Measurements from ENCODE around the gene ITGA5. TPM values are rescaled to one million over a fixed set of nuclear protein-coding genes. Genes with fewer than 3 reads are reported as not detected.

The ITGA5 gene
- total and polyA plus RNA-seq, 7 donors, result 13.7 to 244 (median 39.7) TPM

DNA sequence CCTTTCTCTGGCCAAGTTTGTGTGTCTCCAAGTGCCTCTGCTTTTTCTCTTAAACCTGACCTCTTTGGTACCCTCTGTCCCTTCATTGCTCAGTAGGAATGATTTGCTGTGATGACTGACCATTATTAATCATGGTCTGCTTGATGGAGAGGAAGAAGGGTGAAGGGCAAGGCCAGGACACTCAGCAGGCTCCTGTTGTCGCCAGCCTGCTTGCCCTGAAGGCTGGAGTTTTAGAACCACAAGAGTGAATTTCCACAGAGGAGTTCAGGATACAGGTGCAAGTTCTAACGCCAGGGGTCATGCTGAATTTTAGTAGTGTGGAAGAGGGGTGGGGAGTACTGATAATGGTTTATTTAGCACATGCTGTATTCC lies 2.8 kb upstream of the ITGA5 start:
- Histone ChIP-seq H3K27me3 (ENCODE audit: insufficient read depth in 3 of 3, low read length in 2 of 3) (peaks cover 0 to 2% (median 0%) of the 10 kb centered on the region in 3 donors), H3K4me3 (no peak overlapping the region), H3K27ac (peak overlapping the region; percentile 46), H3K9me3 (no peaks in the 10 kb centered on the region), H3K36me3 (ENCODE audit: insufficient read depth in 1 of 2, low read depth in 1 of 2) (no peaks in the 10 kb centered on the region), H3K4me1 (peaks cover 11% of the 10 kb centered on the region)
- intact Hi-C loops (cut with DNase I), result no loop called here
- ATAC-seq (no peak), DNase-seq (no peak)
- TF ChIP-seq, protein P1, sequence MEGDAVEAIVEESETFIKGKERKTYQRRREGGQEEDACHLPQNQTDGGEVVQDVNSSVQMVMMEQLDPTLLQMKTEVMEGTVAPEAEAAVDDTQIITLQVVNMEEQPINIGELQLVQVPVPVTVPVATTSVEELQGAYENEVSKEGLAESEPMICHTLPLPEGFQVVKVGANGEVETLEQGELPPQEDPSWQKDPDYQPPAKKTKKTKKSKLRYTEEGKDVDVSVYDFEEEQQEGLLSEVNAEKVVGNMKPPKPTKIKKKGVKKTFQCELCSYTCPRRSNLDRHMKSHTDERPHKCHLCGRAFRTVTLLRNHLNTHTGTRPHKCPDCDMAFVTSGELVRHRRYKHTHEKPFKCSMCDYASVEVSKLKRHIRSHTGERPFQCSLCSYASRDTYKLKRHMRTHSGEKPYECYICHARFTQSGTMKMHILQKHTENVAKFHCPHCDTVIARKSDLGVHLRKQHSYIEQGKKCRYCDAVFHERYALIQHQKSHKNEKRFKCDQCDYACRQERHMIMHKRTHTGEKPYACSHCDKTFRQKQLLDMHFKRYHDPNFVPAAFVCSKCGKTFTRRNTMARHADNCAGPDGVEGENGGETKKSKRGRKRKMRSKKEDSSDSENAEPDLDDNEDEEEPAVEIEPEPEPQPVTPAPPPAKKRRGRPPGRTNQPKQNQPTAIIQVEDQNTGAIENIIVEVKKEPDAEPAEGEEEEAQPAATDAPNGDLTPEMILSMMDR (IDR thresholded peaks at IDR 0.05), result no peak
- WGBS, 3 donors, result 68 to 88% (median 80%) methylated on average over 2 of the region's 2 CpGs

DNA sequence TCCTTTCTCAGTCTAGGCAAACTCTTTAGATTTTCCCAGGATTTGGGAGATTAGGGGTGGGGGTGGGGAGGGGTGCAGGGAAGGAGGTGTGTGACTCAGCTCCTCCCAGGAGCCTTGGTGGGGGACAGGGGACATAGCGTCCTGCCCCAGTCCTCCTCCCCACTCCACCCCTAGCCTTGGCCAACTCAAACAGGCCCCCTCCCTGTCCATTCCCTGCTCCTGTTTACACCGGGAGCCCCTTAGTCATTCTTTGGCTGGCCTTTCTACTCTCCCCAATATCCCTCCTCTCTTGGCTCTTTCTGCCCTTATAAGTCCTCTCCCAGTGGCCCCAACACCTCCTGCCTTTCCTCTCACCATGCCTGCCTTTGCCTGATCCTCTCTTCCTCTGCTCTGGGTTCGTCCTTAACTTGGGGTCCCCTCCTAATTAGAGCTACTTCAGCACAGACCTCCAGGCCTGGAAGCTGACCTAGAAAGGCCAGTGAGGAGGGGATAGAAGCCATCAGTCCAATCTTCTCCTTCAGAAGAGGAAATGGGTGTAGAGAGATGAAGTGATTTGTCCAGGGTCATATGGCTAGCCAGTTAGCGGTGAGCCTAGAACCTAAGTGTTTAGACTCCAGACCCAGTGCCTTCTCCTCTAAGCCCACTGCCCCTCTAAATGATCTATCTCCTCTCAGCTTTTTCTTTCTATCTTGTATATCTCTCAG lies 2.3 kb upstream of the ITGA5 start:
- Histone ChIP-seq H3K4me1 (peaks cover 17% of the 10 kb centered on the region), H3K4me3 (no peak overlapping the region), H3K9me3 (no peaks in the 10 kb centered on the region), H3K36me3 (ENCODE audit: insufficient read depth in 1 of 2, low read depth in 1 of 2) (no peaks in the 10 kb centered on the region), H3K27ac (peak overlapping the region; percentile 46), H3K27me3 (ENCODE audit: insufficient read depth in 3 of 3, low read length in 2 of 3) (peaks cover 0 to 2% (median 0%) of the 10 kb centered on the region in 3 donors)
- DNase-seq (peak; percentile 81 to 90), ATAC-seq (peak in 3 of 4 donors; percentile 38 to 50 (median 43))
- intact Hi-C loops (cut with DNase I), result no loop called here
- TF ChIP-seq, protein P1 (IDR thresholded peaks at IDR 0.05), result no peak
- 69 to 72% (median 69%) methylated on average over 4 of the region's 4 CpGs for WGBS, 3 donors

DNA sequence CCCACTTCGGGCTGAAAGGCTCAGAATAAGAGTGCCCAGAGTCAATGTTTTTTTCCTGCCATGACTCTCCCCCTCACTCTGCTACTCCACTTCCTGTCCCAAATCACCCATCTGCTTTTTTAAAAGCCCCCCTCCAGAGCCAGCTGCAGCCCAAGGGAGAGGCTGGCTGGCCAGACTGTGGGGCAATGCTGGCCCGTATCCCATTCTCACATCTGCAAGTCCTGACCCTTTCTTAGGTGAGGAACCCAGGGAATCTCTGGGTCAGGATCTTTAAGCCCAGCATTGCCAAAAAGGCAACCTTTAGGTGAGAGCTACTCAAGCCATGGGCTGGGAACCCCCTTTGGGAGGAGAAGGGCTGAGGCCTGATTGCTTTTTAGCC lies 1.7 kb upstream of the ITGA5 start:
- Histone ChIP-seq H3K9me3 (no peaks in the 10 kb centered on the region), H3K27ac (peak overlapping the region; percentile 20), H3K36me3 (ENCODE audit: insufficient read depth in 1 of 2, low read depth in 1 of 2) (no peaks in the 10 kb centered on the region), H3K27me3 (ENCODE audit: insufficient read depth in 3 of 3, low read length in 2 of 3) (peaks cover 0 to 2% (median 0%) of the 10 kb centered on the region in 3 donors), H3K4me3 (no peak overlapping the region), H3K4me1 (peaks cover 22% of the 10 kb centered on the region)
- intact Hi-C loops (cut with DNase I), result no loop called here
- ATAC-seq, result peak in 3 of 4 donors; percentile 13 to 16 (median 16)
- DNase-seq, result peak; percentile 74 to 83
- TF ChIP-seq, protein P1 (IDR thresholded peaks at IDR 0.05), result no peak
- 39 to 47% (median 45%) methylated on average over 2 of the region's 2 CpGs for WGBS, 3 donors

DNA sequence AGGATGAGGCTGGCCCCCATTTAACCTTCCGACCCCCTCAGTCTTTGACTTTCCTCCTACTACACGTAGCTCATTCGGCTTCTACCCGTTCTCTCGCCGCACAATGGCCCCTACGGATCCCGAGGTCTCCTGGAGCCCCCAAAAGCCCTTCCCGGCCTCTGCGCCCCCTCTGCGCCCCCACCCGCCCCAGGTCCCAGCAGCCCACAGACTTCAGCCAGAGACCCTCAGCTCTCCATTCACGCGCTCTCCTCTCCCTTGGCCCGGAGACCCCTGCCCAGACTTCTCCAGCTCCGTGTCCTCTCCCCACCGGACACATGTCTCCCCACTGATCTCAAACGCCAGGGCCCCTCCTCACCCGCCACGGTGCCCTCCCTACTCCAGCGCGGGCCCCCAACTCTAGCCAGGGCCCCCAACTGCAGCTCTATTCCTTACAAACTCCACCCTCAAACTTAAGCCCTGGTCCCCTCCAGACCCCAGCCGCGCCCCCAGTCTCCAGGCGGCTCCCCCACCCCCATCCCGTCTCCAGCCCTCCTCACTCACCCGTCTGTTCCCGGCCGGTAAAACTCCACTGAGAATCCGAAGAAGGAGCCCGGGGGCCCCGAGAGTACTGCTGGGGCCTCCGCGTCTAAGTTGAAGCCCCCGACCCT lies 502 bp downstream of the ITGA5 start:
- intact Hi-C loops (cut with DNase I), result no loop called here
- H3K27me3 ChIP-seq (ENCODE audit: insufficient read depth in 3 of 3, low read length in 2 of 3), result peaks cover 0 to 2% (median 0%) of the 10 kb centered on the region in 3 donors

More for the DNA sequence above, 502 bp downstream of the ITGA5 start:
- Histone ChIP-seq H3K36me3 (ENCODE audit: insufficient read depth in 1 of 2, low read depth in 1 of 2) (no peaks in the 10 kb centered on the region), H3K9me3 (no peaks in the 10 kb centered on the region), H3K4me1 (peaks cover 38% of the 10 kb centered on the region), H3K4me3 (peak overlapping the region; percentile 83), H3K27ac (peak overlapping the region; percentile 78)
- TF ChIP-seq, protein P1 (IDR thresholded peaks at IDR 0.05), result no peak
- ATAC-seq (peak; percentile 7 to 33 (median 24)), DNase-seq (no peak)
- WGBS, 3 donors, result 0 to 2% (median 1%) methylated on average over 30 to 35 of the region's 35 CpGs
